Measurements from ENCODE around the gene CAND1.
A peak's percentile ranks its signal among the peaks of the same experiment; 100 is the strongest.

CAND1 gene

DNA sequence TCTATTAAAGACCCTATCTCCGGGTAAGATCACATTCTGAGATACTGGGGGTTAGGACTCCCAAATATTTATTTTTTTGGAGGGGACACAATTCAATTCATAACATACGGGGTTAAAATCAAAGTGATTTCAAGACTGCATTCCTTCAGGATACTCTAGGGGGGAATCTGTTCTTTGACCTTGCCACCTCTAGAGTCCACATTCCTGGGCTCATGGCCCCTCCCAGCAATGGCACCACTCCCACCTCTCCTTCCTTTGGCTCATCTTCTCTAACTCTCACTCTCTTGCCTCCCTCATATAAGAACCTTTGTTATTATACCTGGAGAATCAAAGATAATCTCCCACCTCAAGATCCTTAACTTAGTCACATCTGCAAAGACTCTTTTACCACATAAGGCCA is 79.5 kb downstream of the CAND1 start:
- DNase-seq, result no peak

DNA sequence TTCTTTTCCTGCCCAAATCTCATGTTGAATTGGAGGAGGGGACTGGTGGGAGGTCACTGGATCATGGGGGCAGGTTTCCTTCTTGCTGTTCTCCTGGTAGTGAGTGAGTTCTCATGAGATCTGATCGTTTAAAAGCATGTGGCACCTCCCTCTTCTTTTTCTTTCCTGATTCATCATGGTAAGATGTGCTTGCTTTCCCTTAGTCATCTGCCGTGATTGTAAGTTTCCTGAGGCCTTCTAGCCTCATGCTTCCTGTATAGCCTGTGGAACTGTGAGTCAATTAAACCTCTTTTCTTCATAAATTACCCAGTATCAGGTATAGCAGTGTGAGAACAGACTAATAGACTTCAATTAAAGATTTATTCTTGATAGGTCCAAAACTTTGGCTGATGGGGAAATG is 83.5 kb downstream of the CAND1 start:
- DNase-seq, result no peak

DNA sequence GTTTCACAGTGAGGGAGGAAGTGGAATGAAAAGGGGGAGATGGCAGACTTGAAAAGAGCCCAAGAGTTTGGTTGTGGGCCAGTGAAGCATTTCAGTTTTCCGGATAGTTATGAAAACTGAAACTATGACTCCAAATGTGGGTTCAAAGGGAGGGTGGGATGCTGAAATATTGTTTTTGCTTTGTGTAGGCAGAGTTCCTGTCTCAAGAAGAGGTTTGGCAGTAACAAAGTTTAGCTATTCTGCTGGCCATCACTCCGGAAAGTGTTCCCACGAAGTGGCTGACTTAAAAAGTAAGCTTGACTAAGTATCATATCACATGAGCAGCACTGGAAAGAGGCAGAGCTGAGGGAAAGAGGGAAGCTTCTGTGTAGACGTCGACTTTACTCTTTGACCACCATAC is 85.2 kb downstream of the CAND1 start:
- DNase-seq, result peak; percentile 50

DNA sequence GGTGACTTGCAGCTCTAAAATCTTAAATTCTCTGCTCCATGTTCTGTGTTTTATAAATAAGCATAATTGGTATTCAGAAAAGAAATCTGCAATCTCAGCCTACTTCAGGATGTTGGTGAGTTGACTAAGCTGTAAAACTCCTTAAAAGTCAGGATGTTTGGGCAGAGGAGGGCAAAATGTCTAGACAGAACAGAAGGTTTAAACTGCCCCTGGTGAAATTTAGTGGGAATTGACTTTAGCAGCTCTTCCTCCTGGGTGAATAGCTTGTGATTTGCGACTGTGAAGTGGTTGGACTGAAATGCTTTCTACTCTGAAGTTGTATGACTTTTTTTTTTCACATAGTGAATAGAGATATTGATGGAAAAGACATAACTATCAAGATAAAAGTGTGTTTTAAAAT is 85.8 kb downstream of the CAND1 start:
- peak; percentile 59 for DNase-seq

DNA sequence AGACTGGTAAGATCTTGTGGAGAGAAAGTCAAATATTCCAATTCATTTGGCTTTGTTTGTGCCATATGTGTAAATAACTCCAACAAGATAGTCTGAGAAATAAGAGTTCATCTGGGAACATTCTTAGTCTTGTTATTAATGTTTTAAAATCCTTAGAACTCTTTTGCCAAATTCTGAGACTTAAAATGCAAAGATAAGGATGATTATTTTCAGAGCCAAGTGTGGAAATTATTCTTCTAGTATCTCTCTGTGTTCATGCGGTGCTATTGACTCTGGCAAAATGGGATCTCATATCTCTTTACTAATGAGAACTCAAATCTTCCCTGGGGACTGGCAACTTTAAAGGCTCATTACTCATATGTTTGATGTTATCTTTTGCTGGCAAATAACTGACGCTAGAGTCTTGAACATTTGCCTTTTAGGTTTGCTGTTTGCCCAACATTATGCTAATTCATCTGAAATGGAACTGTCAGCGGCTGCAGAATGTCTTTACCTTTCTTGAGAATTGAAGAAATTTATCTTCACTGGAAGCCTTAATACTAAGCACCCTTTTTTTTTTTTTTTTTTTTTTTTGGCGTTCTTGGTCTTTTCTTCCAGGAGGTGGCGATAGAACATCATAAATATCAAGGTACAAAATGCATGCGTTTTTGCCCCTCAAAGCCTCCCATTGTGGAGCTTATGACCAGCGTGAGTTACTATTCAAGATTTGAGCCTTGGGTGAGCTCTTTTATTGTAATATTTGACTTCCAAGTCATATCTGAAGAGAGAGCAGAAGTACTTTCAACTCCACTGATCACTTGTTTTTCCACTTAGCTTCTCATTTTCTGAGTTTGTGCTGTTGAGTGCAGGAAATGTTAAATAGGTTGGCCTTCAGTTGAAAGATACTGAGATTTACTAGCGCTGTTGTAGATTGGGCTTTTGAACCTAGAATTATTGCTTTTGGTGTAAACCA is 86.5 kb downstream of the CAND1 start:
- peak; percentile 29 for DNase-seq

DNA sequence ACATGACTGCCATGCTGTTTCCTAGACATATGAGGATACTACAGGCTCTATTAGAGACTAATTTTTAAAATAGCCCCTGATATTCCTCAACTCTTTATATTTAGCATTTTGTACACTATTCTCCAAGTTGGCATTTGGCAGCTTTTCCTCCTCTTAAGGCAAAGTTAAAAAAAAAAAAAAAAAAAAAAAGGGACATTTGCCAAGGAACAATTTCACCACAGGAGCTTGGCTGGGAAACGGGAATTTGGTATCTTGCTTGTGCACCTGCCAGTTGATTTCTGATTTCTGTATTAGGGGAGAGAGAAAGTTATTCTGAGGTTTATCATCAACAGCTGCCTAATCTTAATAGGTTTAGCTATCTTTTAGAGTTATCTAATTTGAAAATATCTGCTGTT is 87.2 kb downstream of the CAND1 start:
- no peak for DNase-seq

DNA sequence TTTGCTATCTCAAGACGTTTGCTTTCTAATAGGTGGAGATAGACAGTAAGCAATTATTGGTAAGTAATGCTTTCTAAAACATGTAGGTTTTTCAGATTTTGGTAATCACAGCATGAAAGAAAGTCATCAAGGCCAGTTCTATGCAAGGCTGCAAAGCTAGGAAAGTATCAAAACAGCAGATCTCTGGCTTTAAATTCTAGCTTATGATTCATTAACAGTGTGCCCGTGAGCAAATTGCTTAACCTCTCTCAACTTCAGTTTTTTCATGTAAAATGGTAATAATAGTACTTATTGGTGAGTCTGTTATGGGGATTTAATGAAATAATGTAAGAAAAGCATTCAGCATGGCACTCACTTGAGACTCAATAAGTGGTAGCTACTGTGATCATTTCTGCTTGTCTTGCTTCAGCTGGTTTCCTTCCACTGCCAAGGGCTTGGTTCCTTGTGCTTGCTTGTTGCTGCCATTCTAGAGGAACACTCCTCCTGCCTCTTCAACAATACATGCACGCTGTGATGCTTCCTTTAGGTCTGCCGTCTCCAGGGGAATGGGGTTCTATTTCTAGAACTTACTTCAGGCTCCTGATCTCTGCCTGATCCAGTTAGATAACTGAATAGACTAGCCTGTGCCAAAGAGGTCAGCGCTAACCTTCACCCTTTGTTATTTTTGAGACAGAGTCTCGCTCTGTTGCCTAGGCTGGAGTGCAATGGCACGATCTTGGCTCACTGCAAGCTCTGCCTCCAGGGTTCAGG is 88.4 kb downstream of the CAND1 start:
- no peak for DNase-seq

DNA sequence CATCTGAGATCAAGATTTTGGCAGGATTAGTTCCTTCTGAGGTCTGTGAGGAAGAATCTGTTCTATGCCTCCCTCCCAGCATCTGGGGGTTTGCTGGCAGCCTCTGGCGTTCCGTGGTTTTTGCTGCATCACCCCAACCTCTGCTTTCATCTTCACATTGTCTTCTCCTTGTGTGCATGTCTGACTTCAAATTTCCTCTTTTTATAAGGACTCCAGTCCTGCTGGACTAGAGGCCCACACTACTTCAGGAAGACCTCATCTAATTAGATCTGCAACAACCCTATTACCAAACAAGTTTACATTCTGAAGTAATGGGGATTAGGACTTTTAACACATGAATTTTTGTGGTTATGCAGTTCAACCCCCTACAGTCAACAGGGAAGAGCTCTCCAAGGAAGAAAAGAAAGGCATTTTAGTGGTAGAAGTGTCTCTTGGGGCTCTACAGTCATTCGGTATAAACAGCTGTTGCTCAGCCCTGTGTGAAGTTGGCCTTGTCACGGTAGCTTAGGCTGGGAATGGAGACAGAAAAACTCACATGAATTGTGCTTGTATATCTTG is 89.7 kb downstream of the CAND1 start:
- peak; percentile 66 for DNase-seq

DNA sequence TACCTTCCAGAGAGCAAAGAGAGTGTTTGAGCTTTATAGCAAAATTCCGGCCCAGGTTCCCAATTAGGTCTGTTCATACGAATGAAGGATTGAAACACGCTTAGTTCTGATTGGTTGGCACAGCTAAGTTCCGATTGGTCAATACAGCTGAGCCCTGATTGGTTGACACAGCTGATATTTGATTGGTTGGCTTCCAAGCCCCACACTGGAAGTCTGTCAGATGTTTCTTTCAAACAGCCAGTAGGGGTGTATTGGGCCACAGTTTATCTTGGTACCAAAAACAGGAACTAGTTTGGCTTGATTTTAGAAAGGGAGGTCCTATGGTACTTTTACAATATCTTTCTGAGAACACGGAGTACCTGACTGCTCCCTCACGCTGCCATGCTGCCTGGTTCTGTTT is 93.4 kb downstream of the CAND1 start:
- no peak for DNase-seq

DNA sequence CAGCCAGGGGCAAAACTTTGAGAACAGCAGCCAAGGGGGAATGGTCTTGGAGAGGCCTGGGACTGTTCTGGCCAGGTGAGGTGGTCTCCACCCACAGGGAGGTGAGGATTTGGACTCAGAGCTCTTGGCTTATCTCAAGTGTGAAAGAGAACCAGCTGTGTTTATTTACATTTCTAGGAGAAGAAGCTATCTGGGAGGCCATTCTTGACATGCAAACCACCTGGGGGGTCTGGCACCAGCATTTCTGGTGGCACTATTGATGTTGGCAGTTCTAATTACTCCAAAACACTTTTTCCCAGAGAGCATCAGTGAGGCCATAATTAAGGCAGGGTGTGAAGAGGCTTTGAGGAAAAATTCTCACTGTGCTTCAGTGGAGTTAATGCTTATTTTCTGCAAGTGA is 95.1 kb downstream of the CAND1 start:
- no peak for DNase-seq

DNA sequence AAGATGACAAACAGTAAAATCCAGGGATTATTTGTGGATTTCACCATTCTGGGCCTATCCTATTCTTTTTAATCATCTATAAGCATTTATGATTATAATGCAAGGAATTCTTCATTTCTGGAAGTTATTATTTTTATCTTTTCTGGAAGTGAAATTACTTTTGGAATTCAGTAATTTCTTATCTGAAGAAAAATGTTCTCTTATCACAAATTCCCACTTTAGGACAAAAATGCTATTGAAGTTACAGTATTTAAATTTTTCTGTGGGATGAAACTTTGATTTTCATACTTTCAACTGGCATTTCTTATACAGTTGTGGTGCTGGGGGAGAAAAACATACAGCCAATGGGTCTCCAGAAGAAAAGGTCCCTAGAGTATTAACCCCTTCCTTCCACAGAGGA is 96.0 kb downstream of the CAND1 start:
- DNase-seq, result no peak

DNA sequence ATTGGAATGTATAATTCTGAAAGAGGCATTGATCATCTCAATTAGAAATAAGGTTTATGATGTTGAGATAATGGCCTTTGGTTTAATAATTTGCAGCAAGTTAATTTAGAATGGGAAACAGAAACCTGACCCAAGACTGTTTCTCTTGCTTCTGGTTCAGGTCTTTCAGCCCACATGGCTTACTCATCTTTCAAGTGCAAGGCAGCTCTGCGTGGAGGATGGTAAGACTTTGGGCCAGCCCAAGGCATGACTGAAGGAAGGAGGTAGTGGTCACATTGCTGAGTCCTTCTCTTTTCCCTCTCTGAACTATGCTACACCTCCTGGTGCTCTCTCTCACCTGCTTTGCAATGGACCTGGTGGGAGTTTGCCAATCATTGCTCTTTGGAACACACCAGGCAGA is 98.7 kb downstream of the CAND1 start:
- peak; percentile 76 for DNase-seq

Data from kidney glomerular epithelial cell (primary cell).